Activated naive CD4-positive, alpha-beta T cell treated with anti-CD3 and anti-CD28 coated beads, Interleukin-2, amount 50 U/mL, for 16 hours (primary cell): ENCODE measurements around the gene MAD1L1.

ENCODE experiments used
- DNase-seq: peaks from one replicate; pipeline ENCODE4 v3.0.0-alpha.2; 2020

The MAD1L1 gene

GRCh38 chr7:1917221-1918062 is 315.3 kb downstream of the MAD1L1 start:
- no peak for DNase-seq

DNA sequence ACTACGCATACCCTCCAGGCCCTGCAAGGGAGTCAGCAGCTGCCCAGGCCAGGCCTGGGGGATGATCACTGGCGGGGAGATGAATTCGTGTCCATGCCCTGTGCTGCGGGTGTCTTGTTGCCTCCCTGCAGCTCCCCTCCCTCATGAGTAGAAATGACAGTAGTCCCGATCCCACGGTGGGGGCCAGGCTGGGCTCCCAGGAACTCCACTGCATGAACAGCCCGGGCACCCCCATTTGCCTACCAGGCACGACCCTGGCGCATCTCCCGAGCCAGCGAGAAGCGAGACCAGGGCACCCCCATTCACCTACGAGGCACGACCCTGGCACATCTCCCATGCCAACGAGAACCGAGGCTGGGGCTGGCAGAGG is 316.2 kb downstream of the MAD1L1 start:
- no peak for DNase-seq

- no peak for DNase-seq
Measured at GRCh38 chr7:1915956-1916600, 316.7 kb downstream of the MAD1L1 start.

- DNase-seq, result no peak
Measured at GRCh38 chr7:1915326-1915725, 317.4 kb downstream of the MAD1L1 start.

GRCh38 chr7:1914743-1915142 is 318.0 kb downstream of the MAD1L1 start:
- DNase-seq, result no peak

- DNase-seq, result no peak
Measured at GRCh38 chr7:1914321-1914720, 318.4 kb downstream of the MAD1L1 start.

DNA sequence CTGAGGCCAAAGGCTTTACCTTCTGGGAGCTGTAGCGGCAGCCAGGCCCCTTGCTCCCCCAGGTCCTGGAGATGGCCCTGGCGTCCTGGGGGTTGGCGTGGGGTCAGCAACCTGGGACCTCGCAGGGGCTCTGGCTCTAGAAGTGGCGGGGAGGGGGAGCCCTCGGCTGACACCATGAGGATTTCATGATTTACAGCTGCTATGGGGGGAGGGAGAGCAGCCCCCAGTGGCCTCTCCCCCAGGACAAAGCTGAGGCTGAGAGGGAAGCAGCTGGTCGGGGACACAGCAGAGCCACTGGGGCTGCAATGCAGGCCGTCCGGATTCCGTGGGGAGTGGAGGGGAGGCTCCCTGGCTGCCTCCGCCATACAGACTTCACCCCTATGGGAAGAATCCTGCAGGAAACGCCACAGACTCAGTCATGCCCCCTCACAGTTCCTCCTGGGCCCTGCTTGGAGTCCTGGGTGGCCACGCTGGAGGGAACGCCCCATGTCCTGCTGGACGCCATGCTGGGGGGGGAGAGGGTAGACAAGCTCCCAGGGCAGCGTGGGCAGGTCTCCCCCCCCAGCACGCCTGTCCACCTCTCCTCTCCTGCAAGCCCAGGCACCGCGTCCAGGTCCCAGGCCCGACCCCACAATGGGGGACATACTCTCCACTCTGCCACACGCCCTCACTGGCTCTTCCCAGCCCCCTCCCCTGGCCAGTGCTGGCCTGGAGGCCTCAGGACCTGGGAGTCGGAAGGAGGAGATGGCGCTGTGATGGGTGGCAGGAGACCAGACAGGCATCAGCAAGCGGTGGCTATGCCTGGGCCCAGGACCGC is 319.1 kb downstream of the MAD1L1 start:
- no peak for DNase-seq

DNA sequence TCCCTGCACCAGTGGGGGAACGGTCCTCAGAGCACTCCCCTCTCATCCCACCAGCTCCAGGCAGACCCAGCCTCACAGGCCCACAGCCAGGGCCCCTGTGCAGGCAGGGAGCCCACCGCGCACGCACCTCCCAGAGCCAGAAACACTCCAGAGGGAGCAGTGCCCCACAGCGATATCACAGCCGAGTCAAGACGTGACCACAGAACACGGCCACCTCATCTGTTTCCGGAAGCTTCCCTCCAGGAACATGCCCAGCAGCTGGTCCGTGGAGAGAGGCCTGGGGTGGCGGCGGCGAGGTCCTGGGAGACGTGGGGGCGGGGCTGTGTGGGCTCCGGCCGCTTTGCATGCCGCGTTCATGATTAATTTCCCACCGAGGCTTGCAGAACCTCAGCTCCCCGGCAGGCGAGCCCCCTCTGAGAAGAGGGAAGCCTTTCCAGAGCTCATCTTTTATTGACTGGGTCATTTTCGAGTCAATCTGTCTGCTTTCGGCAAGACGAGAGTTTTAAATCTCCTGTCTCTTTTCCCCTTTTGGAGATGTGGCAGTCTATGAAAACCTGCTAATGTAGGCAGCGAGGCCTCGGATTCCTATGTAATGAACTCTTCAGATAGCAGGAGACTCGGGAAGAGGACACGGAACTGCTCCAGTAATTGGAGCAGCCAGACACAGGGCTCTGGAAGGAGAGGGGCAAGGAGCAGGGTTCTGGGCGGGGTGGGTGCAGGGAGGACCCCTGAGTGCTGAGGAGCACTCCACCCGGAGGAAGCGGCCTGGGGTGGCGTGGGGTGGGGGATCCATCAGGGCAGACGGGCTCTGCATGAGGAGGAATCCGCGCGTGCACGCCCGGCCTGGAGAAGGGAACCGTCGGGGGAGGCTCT is 319.9 kb downstream of the MAD1L1 start:
- DNase-seq, result no peak

DNA sequence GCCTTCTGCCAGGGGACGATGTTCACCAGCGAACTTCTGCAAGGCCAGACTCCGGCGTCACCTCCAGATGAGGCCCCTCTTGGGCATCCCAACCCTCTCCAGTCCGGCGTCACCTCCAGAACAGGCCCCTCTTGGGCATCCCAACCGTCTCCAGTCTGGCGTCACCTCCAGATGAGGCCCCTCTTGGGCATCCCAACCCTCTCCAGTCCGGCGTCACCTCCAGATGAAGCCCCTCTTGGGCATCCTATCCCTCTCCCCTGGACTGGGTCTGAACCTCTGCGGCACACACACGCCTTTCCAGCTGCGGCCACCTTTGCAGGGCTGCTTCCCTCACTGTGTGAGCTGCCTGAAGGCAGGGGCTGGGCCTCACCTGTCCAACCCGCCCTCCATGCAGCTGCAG is 321.2 kb downstream of the MAD1L1 start:
- no peak for DNase-seq

DNA sequence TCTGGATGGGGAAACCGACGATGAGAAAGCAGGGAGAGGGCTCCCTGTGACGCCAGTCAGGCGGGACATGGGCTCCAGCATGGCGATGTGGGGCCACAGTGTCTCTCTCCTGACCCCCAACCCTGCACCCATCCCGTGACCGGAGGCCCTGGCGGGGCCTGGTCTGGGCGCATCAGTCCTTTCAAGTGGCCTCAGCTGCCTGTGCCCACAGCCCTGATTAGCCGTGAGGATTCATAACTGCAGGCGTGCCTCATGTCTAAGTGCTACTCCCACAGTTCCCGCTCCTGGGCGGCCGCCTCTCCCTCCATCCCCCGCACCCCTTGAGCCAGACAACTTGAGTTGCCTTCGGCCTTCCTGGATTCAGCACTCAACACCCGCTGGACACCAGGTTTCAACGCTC is 321.9 kb downstream of the MAD1L1 start:
- DNase-seq, result no peak

DNA sequence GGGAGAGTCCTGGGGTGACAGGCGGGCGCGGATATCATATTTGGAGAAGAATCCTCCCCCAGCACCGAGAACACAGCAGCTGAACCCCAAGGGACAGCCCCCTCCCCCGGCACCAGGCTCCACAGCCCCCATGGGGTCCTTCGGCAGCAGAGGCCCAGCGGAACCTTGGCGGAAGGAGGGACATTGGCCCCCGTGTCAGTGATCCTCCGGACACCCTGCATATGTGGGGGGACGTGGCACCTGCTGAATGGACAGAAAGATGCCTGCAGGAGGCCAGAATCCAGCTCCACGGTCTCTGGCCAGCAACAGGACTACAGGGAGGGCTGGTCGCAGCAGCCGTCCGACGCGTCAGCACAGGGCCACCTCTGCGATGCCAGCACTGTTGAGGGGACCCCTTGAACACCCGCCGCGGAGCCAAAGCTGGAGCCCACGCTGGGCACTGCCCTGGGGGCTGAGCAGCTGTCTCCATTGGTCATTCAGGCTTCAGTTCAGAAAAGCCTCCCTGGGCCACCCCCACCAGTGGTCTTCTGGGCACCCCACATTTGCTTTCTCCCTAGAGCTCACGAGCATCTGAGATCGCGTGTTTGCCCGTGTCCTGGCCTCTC is 322.6 kb downstream of the MAD1L1 start:
- DNase-seq, result no peak

GRCh38 chr7:1909476-1909875 is 323.3 kb downstream of the MAD1L1 start:
- no peak for DNase-seq

GRCh38 chr7:1908823-1909420 is 323.8 kb downstream of the MAD1L1 start:
- DNase-seq, result no peak

DNA sequence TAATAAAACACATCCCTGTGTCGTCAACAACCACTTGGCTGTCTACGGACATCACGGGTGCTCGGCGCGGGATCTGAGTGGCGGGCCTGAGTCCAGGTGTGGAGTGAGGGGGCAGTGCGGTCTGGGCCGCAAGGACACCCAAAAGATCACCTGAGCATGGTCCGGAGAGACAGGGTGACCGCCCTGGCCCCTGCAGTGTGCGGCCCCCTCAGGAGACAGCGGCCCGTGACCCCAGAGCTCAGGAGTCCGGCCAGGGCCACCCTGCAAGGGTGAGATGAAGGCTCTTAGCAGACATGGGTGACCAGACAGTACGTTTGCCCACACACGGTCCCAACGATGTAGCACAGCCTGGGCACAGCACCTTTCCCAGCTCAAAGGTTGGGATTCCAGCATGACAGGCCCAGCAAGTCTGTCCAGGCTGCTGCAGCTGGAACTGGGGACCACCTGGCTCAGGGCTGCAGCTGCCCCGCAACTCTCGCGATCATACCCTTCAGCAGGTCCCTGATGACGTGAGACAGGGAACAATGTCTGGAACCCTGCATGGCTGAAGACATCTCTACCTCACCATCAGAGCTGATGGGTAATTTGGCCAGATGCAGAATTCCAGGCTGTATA is 324.9 kb downstream of the MAD1L1 start:
- no peak for DNase-seq

DNA sequence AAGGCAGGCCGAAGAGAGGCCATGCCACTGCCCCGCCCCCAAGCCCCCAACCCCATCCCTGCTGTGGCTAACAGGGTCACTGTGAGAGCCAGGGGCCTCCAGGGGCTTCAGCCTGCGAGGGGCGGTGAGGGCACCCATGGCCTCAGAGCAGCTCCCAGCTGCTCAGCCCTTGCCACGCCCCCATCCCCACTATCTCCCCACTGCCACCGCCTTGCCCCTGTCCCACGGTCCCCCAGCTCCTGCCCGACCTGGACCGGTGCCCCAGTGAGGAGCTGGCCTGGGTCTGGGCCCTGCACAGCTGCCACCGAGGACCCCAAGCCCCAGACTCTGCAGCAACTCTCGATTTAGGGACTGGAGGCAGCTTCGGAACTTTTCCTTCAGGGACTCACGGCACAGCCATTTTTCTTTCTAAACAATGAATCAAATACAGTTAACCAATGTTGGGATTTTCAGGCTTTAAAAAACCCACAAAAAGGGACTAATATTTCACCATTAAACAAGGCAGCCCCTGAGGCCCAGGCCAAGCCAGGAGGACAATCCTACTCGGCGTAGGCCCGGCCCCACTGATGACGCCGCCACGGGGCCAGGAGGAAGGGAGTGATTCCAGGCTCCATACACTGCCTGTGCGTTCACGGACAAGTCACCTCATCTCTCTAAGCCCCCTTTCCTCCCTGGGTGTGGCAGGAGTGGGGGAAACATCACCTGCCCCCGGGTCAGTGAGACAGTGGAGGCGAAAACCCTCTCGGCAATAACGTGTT is 325.6 kb downstream of the MAD1L1 start:
- DNase-seq, result no peak

GRCh38 chr7:1906087-1906830 is 326.5 kb downstream of the MAD1L1 start:
- no peak for DNase-seq

DNA sequence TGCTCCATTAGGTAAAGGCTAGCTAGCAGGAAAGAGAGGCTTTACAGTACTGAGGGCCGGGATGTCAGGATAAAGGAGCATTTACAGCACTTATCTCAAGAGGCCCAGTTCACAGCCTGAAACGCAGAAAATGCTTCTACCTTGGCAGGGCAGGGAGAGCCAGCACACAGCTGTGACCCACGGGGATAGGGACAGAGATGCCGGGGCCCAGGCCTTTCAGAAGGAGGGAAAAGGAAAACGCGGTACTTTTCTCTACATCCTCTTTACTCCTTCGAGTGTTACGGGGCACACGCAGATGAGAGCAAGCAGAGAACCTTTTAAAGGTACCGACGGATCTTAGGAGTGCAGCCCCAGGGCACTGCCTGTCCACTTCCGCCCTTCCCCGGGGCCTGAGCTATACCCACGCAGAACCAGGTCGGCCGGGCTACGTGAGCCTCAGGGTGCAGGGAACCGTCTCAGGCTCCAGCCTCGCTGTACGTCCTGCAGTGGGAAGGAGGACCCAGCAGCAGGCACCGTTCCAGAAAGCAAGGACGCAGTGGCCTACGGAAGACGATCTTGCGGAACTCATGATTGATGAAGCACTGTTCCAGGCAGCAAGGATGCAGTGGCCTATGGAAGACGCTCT is 330.4 kb downstream of the MAD1L1 start:
- DNase-seq, result no peak

DNA sequence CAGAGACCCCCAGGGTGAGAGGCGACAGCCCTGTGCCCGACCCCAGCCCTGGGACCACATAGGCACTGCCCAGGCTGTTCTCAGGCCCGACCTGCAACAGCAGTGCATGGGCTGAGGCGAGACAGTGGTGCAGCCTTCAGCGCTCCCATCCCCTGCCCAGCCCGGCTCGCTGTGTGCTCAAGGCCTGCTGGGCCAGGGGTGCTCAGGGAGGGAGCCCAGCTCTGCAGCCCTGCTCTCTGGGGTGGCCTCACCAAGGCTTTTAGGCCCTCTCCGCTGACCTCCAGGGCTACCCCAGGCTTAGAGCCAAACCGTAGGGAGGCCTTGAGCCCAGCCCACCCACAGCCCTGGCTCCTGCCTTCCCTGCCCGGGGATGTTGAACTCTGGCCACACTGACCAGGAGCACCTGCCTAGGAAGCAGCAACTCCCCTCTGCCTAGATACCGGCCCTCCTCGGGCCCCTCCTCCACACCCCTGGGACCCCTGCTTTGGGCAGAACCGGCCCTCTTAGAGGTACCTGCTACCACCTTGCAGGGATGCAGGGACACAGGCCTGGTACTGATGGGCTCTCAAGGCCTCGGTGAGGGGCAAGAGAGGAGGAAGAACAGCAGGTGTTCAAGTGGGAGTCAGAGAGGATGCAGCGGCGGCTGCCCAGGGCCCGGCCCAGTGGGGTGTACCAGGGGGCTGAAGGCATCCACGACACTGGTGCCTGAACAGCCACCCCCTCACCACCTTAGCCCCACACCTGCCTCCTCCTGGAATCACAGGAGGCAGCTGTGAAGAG is 331.1 kb downstream of the MAD1L1 start:
- no peak for DNase-seq

- no peak for DNase-seq
Measured at GRCh38 chr7:1900847-1901246, 331.9 kb downstream of the MAD1L1 start.
